GM19463 (cell line): ENCODE results near the gene PCDH9.
A peak's percentile ranks its signal among the peaks of the same experiment; 100 is the strongest.

Experiments
- ATAC-seq: cut with Tn5 transposase; IDR thresholded peaks from one replicate; pipeline ENCODE4 v1.9.1; 2021; ENCODE audit warnings: mild to moderate bottlenecking, moderate library complexity; ENCODE audit not compliant: unreplicated experiment

PCDH9 gene

GRCh38 chr13:66359910-66360552 is 870.1 kb downstream of the PCDH9 start:
- peak; percentile 58 for ATAC-seq

GRCh38 chr13:66359393-66359792 is 870.7 kb downstream of the PCDH9 start:
- ATAC-seq = no peak

GRCh38 chr13:66358564-66358963 is 871.6 kb downstream of the PCDH9 start:
- ATAC-seq = no peak

- ATAC-seq = no peak
Measured at GRCh38 chr13:66357463-66357862, 872.7 kb downstream of the PCDH9 start.

GRCh38 chr13:66354879-66355751 is 875.0 kb downstream of the PCDH9 start:
- ATAC-seq = no peak

GRCh38 chr13:66353664-66354063 is 876.5 kb downstream of the PCDH9 start:
- ATAC-seq = no peak

GRCh38 chr13:66349966-66350365 is 880.2 kb downstream of the PCDH9 start:
- no peak for ATAC-seq

GRCh38 chr13:66348745-66349690 is 881.1 kb downstream of the PCDH9 start:
- no peak for ATAC-seq

GRCh38 chr13:66347486-66348117 is 882.5 kb downstream of the PCDH9 start:
- no peak for ATAC-seq

GRCh38 chr13:66345971-66346370 is 884.2 kb downstream of the PCDH9 start:
- no peak for ATAC-seq

- no peak for ATAC-seq
Measured at GRCh38 chr13:66345518-66345810, 884.7 kb downstream of the PCDH9 start.

- ATAC-seq = no peak
Measured at GRCh38 chr13:66344805-66345517, 885.2 kb downstream of the PCDH9 start.

GRCh38 chr13:66343224-66343828 is 886.8 kb downstream of the PCDH9 start:
- no peak for ATAC-seq

- ATAC-seq = no peak
Measured at GRCh38 chr13:66341635-66342377, 888.3 kb downstream of the PCDH9 start.

GRCh38 chr13:66339214-66339613 is 890.9 kb downstream of the PCDH9 start:
- ATAC-seq = no peak

GRCh38 chr13:66338542-66338941 is 891.6 kb downstream of the PCDH9 start:
- ATAC-seq = no peak

GRCh38 chr13:66335626-66336025 is 894.5 kb downstream of the PCDH9 start:
- ATAC-seq = no peak

GRCh38 chr13:66329988-66330451 is 900.1 kb downstream of the PCDH9 start:
- ATAC-seq = peak; percentile 53

GRCh38 chr13:66328476-66328875 is 901.7 kb downstream of the PCDH9 start:
- no peak for ATAC-seq
